Measurements from ENCODE around the gene RPL10A.
A peak's percentile ranks its signal among the peaks of the same experiment; 100 is the strongest.

Gene RPL10A

DNA sequence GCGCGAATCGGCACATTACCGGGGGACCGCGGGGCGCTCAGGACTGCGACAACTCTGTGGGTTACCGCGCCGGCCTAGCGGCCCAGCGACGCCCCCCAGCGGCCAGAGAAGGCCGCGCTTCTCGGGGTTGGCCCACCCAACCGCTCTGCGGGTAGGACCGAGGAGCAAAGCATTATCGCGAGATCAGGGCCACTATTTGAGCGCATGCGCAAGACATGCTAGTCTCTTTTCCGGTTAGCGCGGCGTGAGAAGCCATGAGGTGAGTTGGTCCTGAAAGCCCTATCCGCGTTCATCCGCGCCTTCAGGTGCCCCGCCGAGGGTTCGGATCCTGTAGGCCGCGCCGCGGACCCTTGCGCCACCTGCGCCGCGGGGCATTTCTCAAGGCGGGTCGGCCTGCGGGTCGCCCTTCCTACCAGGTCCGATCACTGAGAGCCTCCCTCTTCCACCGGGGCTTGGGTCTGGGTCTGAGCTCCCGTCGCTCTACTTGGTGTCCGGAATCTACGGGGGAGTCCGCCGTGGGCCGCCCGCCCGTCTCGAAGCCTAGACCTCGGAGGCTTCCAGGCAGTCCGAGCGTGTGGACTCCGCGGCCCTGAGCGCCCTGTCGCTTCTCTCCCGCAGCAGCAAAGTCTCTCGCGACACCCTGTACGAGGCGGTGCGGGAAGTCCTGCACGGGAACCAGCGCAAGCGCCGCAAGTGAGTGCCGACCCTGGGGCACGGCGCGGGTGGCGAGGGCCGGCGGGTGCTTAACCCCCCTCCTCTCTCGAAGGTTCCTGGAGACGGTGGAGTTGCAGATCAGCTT is at the start of gene RPL10A:
Gene RPL10A, plus strand, starts transcription at position 221 of the 799 bp plus-strand sequence. Its CDS starts 34 bp downstream, at position 255.
- TF ChIP-seq, protein P1, sequence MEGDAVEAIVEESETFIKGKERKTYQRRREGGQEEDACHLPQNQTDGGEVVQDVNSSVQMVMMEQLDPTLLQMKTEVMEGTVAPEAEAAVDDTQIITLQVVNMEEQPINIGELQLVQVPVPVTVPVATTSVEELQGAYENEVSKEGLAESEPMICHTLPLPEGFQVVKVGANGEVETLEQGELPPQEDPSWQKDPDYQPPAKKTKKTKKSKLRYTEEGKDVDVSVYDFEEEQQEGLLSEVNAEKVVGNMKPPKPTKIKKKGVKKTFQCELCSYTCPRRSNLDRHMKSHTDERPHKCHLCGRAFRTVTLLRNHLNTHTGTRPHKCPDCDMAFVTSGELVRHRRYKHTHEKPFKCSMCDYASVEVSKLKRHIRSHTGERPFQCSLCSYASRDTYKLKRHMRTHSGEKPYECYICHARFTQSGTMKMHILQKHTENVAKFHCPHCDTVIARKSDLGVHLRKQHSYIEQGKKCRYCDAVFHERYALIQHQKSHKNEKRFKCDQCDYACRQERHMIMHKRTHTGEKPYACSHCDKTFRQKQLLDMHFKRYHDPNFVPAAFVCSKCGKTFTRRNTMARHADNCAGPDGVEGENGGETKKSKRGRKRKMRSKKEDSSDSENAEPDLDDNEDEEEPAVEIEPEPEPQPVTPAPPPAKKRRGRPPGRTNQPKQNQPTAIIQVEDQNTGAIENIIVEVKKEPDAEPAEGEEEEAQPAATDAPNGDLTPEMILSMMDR (IDR thresholded peaks at IDR 0.05; ENCODE audit: borderline replicate concordance, control extremely low read depth, extremely low read depth, insufficient read depth, missing control alignments) = peak; percentile 93
- peak; percentile 98 for DNase-seq (ENCODE audit: low spot score)
- in situ Hi-C loops (cut with MboI; ENCODE audit: low sequenced_read_pairs, unreplicated experiment) = no loop called here

DNA sequence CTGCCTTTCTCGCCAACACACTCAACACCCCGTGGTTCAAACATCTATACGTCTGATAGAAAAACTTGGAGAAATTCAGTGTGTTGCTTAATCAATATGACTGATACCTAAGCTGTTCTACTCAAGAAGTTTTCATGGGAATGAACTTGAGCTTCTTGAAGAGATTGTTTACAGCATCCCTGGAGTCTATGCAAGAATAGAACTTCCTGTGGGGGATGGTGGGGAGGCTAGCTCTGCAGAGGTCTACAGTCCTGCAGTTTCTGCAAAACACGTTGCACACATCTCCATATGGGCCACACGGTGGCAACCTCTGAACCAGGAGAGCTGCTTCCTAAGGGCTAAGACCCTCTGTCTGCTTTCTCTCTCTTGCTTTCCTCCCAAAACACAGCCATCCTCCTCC is 48.8 kb upstream of the RPL10A start:
- TF ChIP-seq, protein P1 (IDR thresholded peaks at IDR 0.05; ENCODE audit: borderline replicate concordance, control extremely low read depth, extremely low read depth, insufficient read depth, missing control alignments) = no peak
- no peak for DNase-seq (ENCODE audit: low spot score)
- in situ Hi-C loops (cut with MboI; ENCODE audit: low sequenced_read_pairs, unreplicated experiment) = no loop called here

DNA sequence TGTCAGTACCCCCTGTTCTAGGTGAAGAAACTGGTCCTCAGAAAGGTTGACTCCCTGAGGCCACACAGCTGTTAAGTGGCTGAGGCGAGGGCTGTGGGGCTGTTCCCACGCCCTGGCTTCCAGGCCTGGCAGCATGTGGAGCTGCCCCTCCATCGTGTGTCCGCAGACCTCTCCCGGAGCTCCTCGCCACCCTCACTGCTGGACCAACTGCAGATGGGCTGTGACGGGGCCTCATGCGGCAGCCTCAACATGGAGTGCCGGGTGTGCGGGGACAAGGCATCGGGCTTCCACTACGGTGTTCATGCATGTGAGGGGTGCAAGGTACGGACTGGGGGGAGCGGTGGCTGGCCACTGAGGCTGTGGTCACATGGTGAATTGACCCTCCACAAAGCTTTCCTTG is 48.2 kb upstream of the RPL10A start:
- TF ChIP-seq, protein P1 (IDR thresholded peaks at IDR 0.05; ENCODE audit: borderline replicate concordance, control extremely low read depth, extremely low read depth, insufficient read depth, missing control alignments) = no peak
- no peak for DNase-seq (ENCODE audit: low spot score)
- in situ Hi-C loops (cut with MboI; ENCODE audit: low sequenced_read_pairs, unreplicated experiment) = no loop called here

DNA sequence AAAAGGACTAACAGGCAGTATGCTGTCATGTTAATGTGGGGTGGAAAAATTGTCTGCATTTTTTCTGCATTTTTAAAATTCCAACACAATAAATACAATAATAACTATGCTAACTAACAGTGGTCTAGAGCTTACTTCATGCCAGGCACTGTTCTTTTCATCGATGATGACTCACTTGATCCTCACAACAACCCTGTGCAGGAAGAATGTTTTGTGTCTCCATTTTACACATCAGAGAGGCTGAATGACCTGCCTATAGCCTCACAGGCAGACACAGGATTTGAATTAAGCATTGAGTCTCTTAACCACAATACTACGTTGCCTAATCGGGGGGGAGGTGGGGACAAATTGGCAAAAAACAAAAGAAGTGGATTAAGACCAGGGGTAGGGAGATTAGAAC is 42.9 kb upstream of the RPL10A start:
- no peak for DNase-seq (ENCODE audit: low spot score)
- in situ Hi-C loops (cut with MboI; ENCODE audit: low sequenced_read_pairs, unreplicated experiment) = no loop called here
- TF ChIP-seq, protein P1 (IDR thresholded peaks at IDR 0.05; ENCODE audit: borderline replicate concordance, control extremely low read depth, extremely low read depth, insufficient read depth, missing control alignments) = no peak

DNA sequence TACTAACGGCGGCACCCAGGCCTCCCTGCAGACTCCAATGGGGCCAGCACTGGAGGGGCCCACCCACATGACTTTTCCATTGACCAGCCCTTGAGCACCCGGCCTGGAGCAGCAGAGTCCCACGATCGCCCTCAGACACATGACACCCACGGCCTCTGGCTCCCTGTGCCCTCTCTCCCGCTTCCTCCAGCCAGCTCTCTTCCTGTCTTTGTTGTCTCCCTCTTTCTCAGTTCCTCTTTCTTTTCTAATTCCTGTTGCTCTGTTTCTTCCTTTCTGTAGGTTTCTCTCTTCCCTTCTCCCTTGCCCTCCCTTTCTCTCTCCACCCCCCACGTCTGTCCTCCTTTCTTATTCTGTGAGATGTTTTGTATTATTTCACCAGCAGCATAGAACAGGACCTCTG is 42.1 kb upstream of the RPL10A start:
- DNase-seq (ENCODE audit: low spot score) = no peak
- in situ Hi-C loops (cut with MboI; ENCODE audit: low sequenced_read_pairs, unreplicated experiment) = no loop called here
- TF ChIP-seq, protein P1 (IDR thresholded peaks at IDR 0.05; ENCODE audit: borderline replicate concordance, control extremely low read depth, extremely low read depth, insufficient read depth, missing control alignments) = no peak

DNA sequence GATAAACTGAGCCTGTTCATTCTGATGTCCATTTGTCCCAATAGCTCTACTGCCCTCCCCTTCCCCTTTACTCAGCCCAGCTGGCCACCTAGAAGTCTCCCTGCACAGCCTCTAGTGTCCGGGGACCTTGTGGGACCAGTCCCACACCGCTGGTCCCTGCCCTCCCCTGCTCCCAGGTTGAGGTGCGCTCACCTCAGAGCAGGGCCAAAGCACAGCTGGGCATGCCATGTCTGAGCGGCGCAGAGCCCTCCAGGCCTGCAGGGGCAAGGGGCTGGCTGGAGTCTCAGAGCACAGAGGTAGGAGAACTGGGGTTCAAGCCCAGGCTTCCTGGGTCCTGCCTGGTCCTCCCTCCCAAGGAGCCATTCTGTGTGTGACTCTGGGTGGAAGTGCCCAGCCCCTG is 40.8 kb upstream of the RPL10A start:
- TF ChIP-seq, protein P1 (IDR thresholded peaks at IDR 0.05; ENCODE audit: borderline replicate concordance, control extremely low read depth, extremely low read depth, insufficient read depth, missing control alignments) = no peak
- no peak for DNase-seq (ENCODE audit: low spot score)
- in situ Hi-C loops (cut with MboI; ENCODE audit: low sequenced_read_pairs, unreplicated experiment) = no loop called here
